ENCODE results near the gene KCNN1. TPM values are rescaled to one million over a fixed set of nuclear protein-coding genes. Genes with fewer than 3 reads are reported as not detected.

KCNN1 gene
- total and polyA plus RNA-seq, 4 donors, result 0.14 to 0.60 (median 0.19) TPM; not detected in 1

- WGBS, 2 donors, result 93 to 94% methylated on average over 9 of the region's 9 CpGs
- H3K36me3 ChIP-seq (ENCODE audit: control insufficient read depth in 4 of 4, insufficient read depth in 4 of 4, low read length in 4 of 4), result peaks cover 0 to 27% (median 11%) of the 10 kb centered on the region in 4 donors
- ATAC-seq (ENCODE audit: insufficient read depth, low FRiP score), result no peak
- DNase-seq, result no peak
- no peaks in the 10 kb centered on the region for H3K9me3 ChIP-seq (ENCODE audit: control insufficient read depth in 4 of 4, insufficient read depth in 3 of 4, low read length in 3 of 4)
- H3K27me3 ChIP-seq (ENCODE audit: control insufficient read depth in 3 of 3, insufficient read depth in 3 of 3, low read length in 2 of 3), result no peaks in the 10 kb centered on the region
- no peak overlapping the region for H3K27ac ChIP-seq (ENCODE audit: low read depth in 1 of 2, low read length in 1 of 2)
- H3K4me1 ChIP-seq (ENCODE audit: control insufficient read depth in 5 of 5, insufficient read depth in 5 of 5, low read length in 5 of 5), result peaks cover 0 to 12% (median 4%) of the 10 kb centered on the region in 5 donors
- no peak overlapping the region for H3K9ac ChIP-seq (ENCODE audit: insufficient read depth in 1 of 2, low read length in 2 of 2)
- H3K4me3 ChIP-seq, result no peak overlapping the region
- TF ChIP-seq CTCF (IDR thresholded peaks at IDR 0.05; ENCODE audit: control extremely low read depth, extremely low read depth), result no peak
Measured at GRCh38 chr19:17937371-17937900, 29.5 kb upstream of the KCNN1 start.

- WGBS, 2 donors, result 54 to 65% methylated on average over 7 of the region's 7 CpGs
- Histone ChIP-seq H3K4me3 (no peak overlapping the region), H3K36me3 (ENCODE audit: control insufficient read depth in 4 of 4, insufficient read depth in 4 of 4, low read length in 4 of 4) (peaks cover under 1 to 34% (median 11%) of the 10 kb centered on the region in 4 donors), H3K4me1 (ENCODE audit: control insufficient read depth in 5 of 5, insufficient read depth in 5 of 5, low read length in 5 of 5) (peaks cover 0 to 12% (median 4%) of the 10 kb centered on the region in 5 donors), H3K27ac (ENCODE audit: low read depth in 1 of 2, low read length in 1 of 2) (no peak overlapping the region), H3K27me3 (ENCODE audit: control insufficient read depth in 3 of 3, insufficient read depth in 3 of 3, low read length in 2 of 3) (no peaks in the 10 kb centered on the region), H3K9me3 (ENCODE audit: control insufficient read depth in 4 of 4, insufficient read depth in 3 of 4, low read length in 3 of 4) (no peaks in the 10 kb centered on the region), H3K9ac (ENCODE audit: insufficient read depth in 1 of 2, low read length in 2 of 2) (no peak overlapping the region)
- ATAC-seq (ENCODE audit: insufficient read depth, low FRiP score) (peak; percentile 76), DNase-seq (peak; percentile 75 to 83 (median 75))
- peak; percentile 95 for TF ChIP-seq CTCF (IDR thresholded peaks at IDR 0.05; ENCODE audit: control extremely low read depth, extremely low read depth)
Measured at GRCh38 chr19:17938092-17938845, 28.6 kb upstream of the KCNN1 start.

- TF ChIP-seq CTCF (IDR thresholded peaks at IDR 0.05; ENCODE audit: control extremely low read depth, extremely low read depth), result no peak
- DNase-seq, result peak in 1 of 3 donors; percentile 19
- Histone ChIP-seq H3K27me3 (ENCODE audit: control insufficient read depth in 3 of 3, insufficient read depth in 3 of 3, low read length in 2 of 3) (no peaks in the 10 kb centered on the region), H3K4me3 (no peak overlapping the region), H3K4me1 (ENCODE audit: control insufficient read depth in 5 of 5, insufficient read depth in 5 of 5, low read length in 5 of 5) (peaks cover 0 to 13% (median 0%) of the 10 kb centered on the region in 5 donors), H3K9ac (ENCODE audit: insufficient read depth in 1 of 2, low read length in 2 of 2) (no peak overlapping the region), H3K36me3 (ENCODE audit: control insufficient read depth in 4 of 4, insufficient read depth in 4 of 4, low read length in 4 of 4) (peaks cover 4 to 39% (median 7%) of the 10 kb centered on the region in 4 donors), H3K9me3 (ENCODE audit: control insufficient read depth in 4 of 4, insufficient read depth in 3 of 4, low read length in 3 of 4) (no peaks in the 10 kb centered on the region), H3K27ac (ENCODE audit: low read depth in 1 of 2, low read length in 1 of 2) (no peak overlapping the region)
- 87 to 94% methylated on average over 17 of the region's 17 CpGs for WGBS, 2 donors
- ATAC-seq (ENCODE audit: insufficient read depth, low FRiP score), result no peak
Measured at GRCh38 chr19:17942181-17942580, 24.7 kb upstream of the KCNN1 start.

Measured in lung (tissue), 12 donors.